Adrenal gland (tissue), 12 donors: ENCODE data around the gene PTPRE. TPM values are rescaled to one million over a fixed set of nuclear protein-coding genes. Genes with fewer than 3 reads are reported as not detected.

Experiments
- DNase-seq, 7 donors: peaks; one replicate each; pipeline ENCODE4 v3.0.0-alpha.2; 2019 to 2020
- H3K27ac ChIP-seq, 5 donors: fragments of 200-600 bp; sonication (generic) in 4 of 5; 1 replicate in 3 of 5; 2 replicates in 2 of 5; pipeline versions ENCODE4 v1.5.1 to v1.8.0; 2016 to 2020; ENCODE audit warnings: mild to moderate bottlenecking in 1 of 5
- H3K27me3 ChIP-seq: fragments of 200-600 bp; 2 replicates; pipeline ENCODE4 v1.8.0; 2021
- H3K36me3 ChIP-seq, 2 donors: fragments of 200-600 bp; replicated peaks in 1 of 2; 1 replicate in 1 of 2; 2 replicates in 1 of 2; pipeline versions ENCODE4 v1.5.1 to v1.8.0; 2018 to 2022
- H3K4me1 ChIP-seq, 2 donors: fragments of 200-600 bp; replicated peaks in 1 of 2; 1 replicate in 1 of 2; 2 replicates in 1 of 2; pipeline versions ENCODE4 v1.5.1 to v1.8.0; 2018 to 2021
- H3K4me3 ChIP-seq, 4 donors: fragments of 200-600 bp; sonication (generic) in 3 of 4; one replicate each; pipeline ENCODE4 v1.5.1; 2016 to 2018
- H3K9me3 ChIP-seq, 3 donors: fragments of 200-600 bp; sonication (generic) in 1 of 3; replicated peaks in 1 of 3; 1 replicate in 2 of 3; 2 replicates in 1 of 3; pipeline versions ENCODE4 v1.5.1 to v1.8.0; 2016 to 2021
- POLR2A ChIP-seq, 2 donors: fragments of 450-650 bp; IDR thresholded peaks; one replicate each; pipeline ENCODE4 v1.6.1; 2017; ENCODE audit warnings: antibody characterized with exemption in 2 of 2, mild to moderate bottlenecking in 2 of 2, moderate library complexity in 1 of 2
- WGBS, 4 donors: extraction: QIAGEN DNeasy Blood & Tissue Kit in 2 of 4; methylation state at CpG; one replicate each; pipeline versions ENCODE4 v1.1.5 to v1.1.7; 2013 to 2017; 5-methylcytosine and 5-hydroxymethylcytosine counted together
- intact Hi-C, 2 donors: fragments of 100-400 bp; cut with DNase I; formaldehyde crosslinking; loops; one replicate each; pipeline versions ENCODE4 v1.14.1 to v1.15.0; 2022 to 2023
- polyA plus RNA-seq, 3 donors: library from polyadenylated mRNA; stranded (reverse); fragments of 200-250 nt in 2 of 3; fragments of 350-450 nt in 1 of 3; fragmentation: Illumina TruSeq in 1 of 3; extraction: RNeasy Lipid Tissue Mini Kit (QIAGEN cat#74804) in 1 of 3; gene quantifications; one replicate each; pipeline ENCODE4 v1.2.3, GENCODE V29; 2013 to 2014
- total RNA-seq, 9 donors: library from RNA; depleted of rRNA in 4 of 9; stranded (reverse); fragments of >200 nt in 4 of 9; fragments of 120-200 nt in 1 of 9; fragmentation: NEBNext Ultra II Directional in 1 of 9; extraction: Animal tissue kit (Norgen Biotek cat#: 25700) in 1 of 9; gene quantifications; one replicate each; pipeline versions ENCODE4 v1.1.0 to v1.2.4, GENCODE V29; 2013 to 2023
- TF ChIP-seq, protein P1 (sequence below), 6 experiments: fragments of 450-650 bp in 4 of 6; fragments of 200-600 bp in 2 of 6; sonication (generic) in 1 of 6; IDR thresholded peaks; 1 replicate in 5 of 6; 2 replicates in 1 of 6; pipeline versions ENCODE4 v1.5.1 to v1.8.0; 2016 to 2021; ENCODE audit warnings: antibody characterized with exemption in 6 of 6, mild to moderate bottlenecking in 2 of 6, moderate library complexity in 1 of 6
- donor health status: healthy with polysubstance abuse.
- donor health status: Bipolar disorder and iron deficiency.
- donor health status: DM: yes; HTN: yes; CAD: no.
- donor health status: DM: no; HTN: no; CAD: no.
- donor health status: DM: no; HTN: no; CAD: no.
- donor health status: DM: yes; HTN: yes; CAD: no.

The PTPRE gene
- total and polyA plus RNA-seq, 12 donors, result 7.6 to 52.8 (median 41.0) TPM

- DNase-seq, result peak in 3 of 7 donors; percentile 22 to 50 (median 27)
- TF ChIP-seq, protein P1, sequence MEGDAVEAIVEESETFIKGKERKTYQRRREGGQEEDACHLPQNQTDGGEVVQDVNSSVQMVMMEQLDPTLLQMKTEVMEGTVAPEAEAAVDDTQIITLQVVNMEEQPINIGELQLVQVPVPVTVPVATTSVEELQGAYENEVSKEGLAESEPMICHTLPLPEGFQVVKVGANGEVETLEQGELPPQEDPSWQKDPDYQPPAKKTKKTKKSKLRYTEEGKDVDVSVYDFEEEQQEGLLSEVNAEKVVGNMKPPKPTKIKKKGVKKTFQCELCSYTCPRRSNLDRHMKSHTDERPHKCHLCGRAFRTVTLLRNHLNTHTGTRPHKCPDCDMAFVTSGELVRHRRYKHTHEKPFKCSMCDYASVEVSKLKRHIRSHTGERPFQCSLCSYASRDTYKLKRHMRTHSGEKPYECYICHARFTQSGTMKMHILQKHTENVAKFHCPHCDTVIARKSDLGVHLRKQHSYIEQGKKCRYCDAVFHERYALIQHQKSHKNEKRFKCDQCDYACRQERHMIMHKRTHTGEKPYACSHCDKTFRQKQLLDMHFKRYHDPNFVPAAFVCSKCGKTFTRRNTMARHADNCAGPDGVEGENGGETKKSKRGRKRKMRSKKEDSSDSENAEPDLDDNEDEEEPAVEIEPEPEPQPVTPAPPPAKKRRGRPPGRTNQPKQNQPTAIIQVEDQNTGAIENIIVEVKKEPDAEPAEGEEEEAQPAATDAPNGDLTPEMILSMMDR (IDR thresholded peaks at IDR 0.05), result no peak
- H3K4me1 ChIP-seq, result peaks cover 32 to 61% of the 10 kb centered on the region in 2 donors
- no peak overlapping the region for H3K4me3 ChIP-seq
- no peaks in the 10 kb centered on the region for H3K9me3 ChIP-seq
- intact Hi-C loops, result loop anchor here in 1 of 2 donors (10.0 kb wide), 1 partner anchor 64 kb away; no protein-coding TSS in a partner anchor
- H3K36me3 ChIP-seq, result no peaks in the 10 kb centered on the region
- H3K27ac ChIP-seq, result peak overlapping the region in 2 of 5 donors; percentile 91 to 93
- 25 to 86% (median 66%) methylated on average over 2 of the region's 2 CpGs for WGBS, 4 donors
- H3K27me3 ChIP-seq, result no peaks in the 10 kb centered on the region
Measured at GRCh38 chr10:127910464-127910770, 3.5 kb downstream of the PTPRE start.

DNA sequence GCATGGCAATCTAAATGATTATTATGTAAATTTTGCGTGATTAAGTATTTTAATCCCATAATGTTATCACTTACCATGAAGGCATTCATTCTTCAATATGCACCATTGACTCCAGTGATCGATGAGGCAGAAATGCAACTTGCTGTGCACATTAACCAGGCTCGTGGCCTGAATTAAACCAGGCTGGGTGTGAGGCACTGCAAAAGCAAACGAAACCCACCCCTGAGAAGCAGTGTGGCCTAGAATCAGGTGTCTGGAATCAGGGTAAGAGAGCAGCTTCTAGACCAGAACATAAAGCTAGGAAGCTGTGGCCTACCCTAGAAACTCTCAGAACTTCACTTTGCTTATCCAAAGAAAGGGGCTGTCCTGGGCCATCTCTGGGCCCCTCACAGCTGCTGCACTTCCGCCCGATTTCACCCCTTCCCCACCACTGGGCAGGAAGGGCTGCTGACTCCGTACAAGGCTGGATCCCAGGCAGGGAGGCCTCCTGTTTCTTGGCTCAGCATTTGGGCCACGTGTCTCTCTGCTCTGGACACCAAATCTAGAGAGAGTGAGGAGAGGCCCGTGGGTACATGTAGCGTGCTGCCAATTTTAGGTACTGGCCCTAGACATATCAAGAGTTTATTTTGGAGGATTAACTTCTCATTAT, 4.4 kb downstream of the PTPRE start:
- Histone ChIP-seq H3K27me3 (no peaks in the 10 kb centered on the region), H3K4me3 (no peak overlapping the region), H3K9me3 (no peaks in the 10 kb centered on the region), H3K36me3 (no peaks in the 10 kb centered on the region), H3K27ac (peak overlapping the region in 2 of 5 donors; percentile 31 to 93), H3K4me1 (peaks cover 37 to 64% of the 10 kb centered on the region in 2 donors)
- DNase-seq, result peak in 3 of 7 donors; percentile 12 to 55 (median 41)
- TF ChIP-seq, protein P1 (IDR thresholded peaks at IDR 0.05), result no peak
- no peak for TF ChIP-seq POLR2A (IDR thresholded peaks at IDR 0.05)
- WGBS, 4 donors, result 68 to 78% (median 73%) methylated on average over 10 of the region's 10 CpGs
- intact Hi-C loops, result loop anchor here in 1 of 2 donors (10.0 kb wide), 1 partner anchor 63 kb away; no protein-coding TSS in a partner anchor

- Histone ChIP-seq H3K27ac (peak overlapping the region in 2 of 5 donors; percentile 31 to 93), H3K4me3 (no peak overlapping the region), H3K9me3 (no peaks in the 10 kb centered on the region), H3K36me3 (no peaks in the 10 kb centered on the region), H3K27me3 (no peaks in the 10 kb centered on the region), H3K4me1 (peaks cover 37 to 64% of the 10 kb centered on the region in 2 donors)
- DNase-seq, result no peak
- WGBS, 4 donors, result 84 to 97% (median 94%) methylated on average over 4 of the region's 4 CpGs
- TF ChIP-seq POLR2A (IDR thresholded peaks at IDR 0.05), result no peak
- TF ChIP-seq, protein P1 (IDR thresholded peaks at IDR 0.05), result no peak
- intact Hi-C loops, result loop anchor here in 1 of 2 donors (10.0 kb wide), 1 partner anchor 63 kb away; no protein-coding TSS in a partner anchor
Measured at GRCh38 chr10:127911867-127912257, 5.0 kb downstream of the PTPRE start.

GRCh38 chr10:127912607-127913367, 5.9 kb downstream of the PTPRE start:
- intact Hi-C loops, result loop anchor here in 1 of 2 donors (10.0 kb wide), 1 partner anchor 62 kb away; no protein-coding TSS in a partner anchor
- H3K27ac ChIP-seq, result peak overlapping the region in 4 of 5 donors; percentile 34 to 73 (median 59)
- WGBS, 4 donors, result 86 to 95% (median 92%) methylated on average over 11 to 12 of the region's 12 CpGs
- peak in 2 of 7 donors; percentile 17 to 45 for DNase-seq
- H3K4me3 ChIP-seq, result no peak overlapping the region
- no peaks in the 10 kb centered on the region for H3K27me3 ChIP-seq
- H3K4me1 ChIP-seq, result peaks cover 35 to 62% of the 10 kb centered on the region in 2 donors
- no peaks in the 10 kb centered on the region for H3K9me3 ChIP-seq
- TF ChIP-seq, protein P1 (IDR thresholded peaks at IDR 0.05), result no peak
- no peak for TF ChIP-seq POLR2A (IDR thresholded peaks at IDR 0.05)
- H3K36me3 ChIP-seq, result no peaks in the 10 kb centered on the region
